HCT116 (cell line): Measurements from ENCODE around the gene IL1F10.

Experiments used
- ATF3 ChIP-seq: IDR thresholded peaks from 2 replicates; pipeline ENCODE4 v1.6.1; 2012
- CBX3 ChIP-seq: IDR thresholded peaks from 2 replicates; pipeline ENCODE4 v1.6.1; 2012; ENCODE audit warnings: low read depth
- CTCF ChIP-seq, 3 experiments: fragments of 200-600 bp in 1 of 3; sonication (generic) in 1 of 3; IDR thresholded peaks in 2 of 3; conservative IDR thresholded peaks in 1 of 3; 2 replicates each; pipeline ENCODE4 v1.5.1; 2012 to 2017; ENCODE audit warnings: low read depth in 2 of 3, low read length in 2 of 3, antibody characterized with exemption in 1 of 3, borderline replicate concordance in 1 of 3, control low read depth in 1 of 3, mild to moderate bottlenecking in 1 of 3, mixed read lengths in 1 of 3, mixed run types in 1 of 3, moderate library complexity in 1 of 3; ENCODE audit not compliant: insufficient read depth in 1 of 3
- EZH2 ChIP-seq: fragments of 200-600 bp; sonication (generic); IDR thresholded peaks from 2 replicates; pipeline ENCODE4 v1.6.1; 2017; ENCODE audit warnings: antibody characterized with exemption, mixed run types
- EZH2phosphoT487 ChIP-seq: fragments of 200-600 bp; IDR thresholded peaks from 2 replicates; pipeline ENCODE4 v1.6.1; 2018; ENCODE audit warnings: antibody characterized with exemption, borderline replicate concordance
- JUND ChIP-seq: IDR thresholded peaks from 2 replicates; pipeline ENCODE4 v1.6.1; 2012
- POLR2A ChIP-seq: IDR thresholded peaks from 2 replicates; pipeline ENCODE4 v1.7.0; 2011; ENCODE audit warnings: borderline replicate concordance; ENCODE audit not compliant: insufficient read depth, insufficient read length; ENCODE audit errors: extremely low read depth
- POLR2AphosphoS5 ChIP-seq: IDR thresholded peaks from 2 replicates; pipeline ENCODE4 v1.6.1; 2011; ENCODE audit warnings: mild to moderate bottlenecking, low read depth, low read length, moderate library complexity
- REST ChIP-seq: IDR thresholded peaks from 2 replicates; pipeline ENCODE4 v1.6.1; 2012; ENCODE audit warnings: low read depth
- SIN3A ChIP-seq: IDR thresholded peaks from 2 replicates; pipeline ENCODE4 v1.6.1; 2012; ENCODE audit warnings: low read depth
- SP1 ChIP-seq: IDR thresholded peaks from 2 replicates; pipeline ENCODE4 v1.6.1; 2012; ENCODE audit warnings: low read depth
- YY1 ChIP-seq: IDR thresholded peaks from 2 replicates; pipeline ENCODE4 v1.6.1; 2011; ENCODE audit warnings: low read length, low read depth, moderate library complexity, mild to moderate bottlenecking; ENCODE audit not compliant: insufficient replicate concordance; ENCODE audit errors: extremely low read depth
- ZBTB33 ChIP-seq: IDR thresholded peaks from 2 replicates; pipeline ENCODE4 v1.6.1; 2011; ENCODE audit warnings: mild to moderate bottlenecking, low read length, moderate library complexity; ENCODE audit not compliant: insufficient replicate concordance; ENCODE audit errors: extremely low read depth
- ZNF274 ChIP-seq: fragments of 200-500 bp; sonication (Bioruptor generic); IDR thresholded peaks from 2 replicates; pipeline ENCODE4 v1.6.1; 2014; ENCODE audit warnings: mild to moderate bottlenecking, low read depth, low read length, inconsistent platforms

- TF ChIP-seq POLR2AphosphoS5 (no peak), SP1 (no peak), CTCF (IDR thresholded peaks at IDR 0.05 in 2 of 3, conservative IDR thresholded peaks at IDR 0.05 in 1 of 3; ENCODE audit: borderline replicate concordance in 1 of 3, insufficient read depth in 1 of 3, low read depth in 2 of 3, low read length in 2 of 3) (no peak), ATF3 (no peak), POLR2A (no peak), EZH2 (no peak), YY1 (no peak), JUND (no peak), SIN3A (no peak), ZBTB33 (no peak), CBX3 (no peak), REST (no peak), ZNF274 (no peak), EZH2phosphoT487 (no peak)
Measured at GRCh38 chr2:113075030-113075429, 7.3 kb downstream of the IL1F10 start.
